ENCODE measurements around the gene ELAPOR1. TPM values are rescaled to one million over a fixed set of nuclear protein-coding genes. Genes with fewer than 3 reads are reported as not detected.

The ELAPOR1 gene
- total RNA-seq, 4 donors from 2014 or later: 0.40 to 14.8 (median 0.53) TPM

DNA sequence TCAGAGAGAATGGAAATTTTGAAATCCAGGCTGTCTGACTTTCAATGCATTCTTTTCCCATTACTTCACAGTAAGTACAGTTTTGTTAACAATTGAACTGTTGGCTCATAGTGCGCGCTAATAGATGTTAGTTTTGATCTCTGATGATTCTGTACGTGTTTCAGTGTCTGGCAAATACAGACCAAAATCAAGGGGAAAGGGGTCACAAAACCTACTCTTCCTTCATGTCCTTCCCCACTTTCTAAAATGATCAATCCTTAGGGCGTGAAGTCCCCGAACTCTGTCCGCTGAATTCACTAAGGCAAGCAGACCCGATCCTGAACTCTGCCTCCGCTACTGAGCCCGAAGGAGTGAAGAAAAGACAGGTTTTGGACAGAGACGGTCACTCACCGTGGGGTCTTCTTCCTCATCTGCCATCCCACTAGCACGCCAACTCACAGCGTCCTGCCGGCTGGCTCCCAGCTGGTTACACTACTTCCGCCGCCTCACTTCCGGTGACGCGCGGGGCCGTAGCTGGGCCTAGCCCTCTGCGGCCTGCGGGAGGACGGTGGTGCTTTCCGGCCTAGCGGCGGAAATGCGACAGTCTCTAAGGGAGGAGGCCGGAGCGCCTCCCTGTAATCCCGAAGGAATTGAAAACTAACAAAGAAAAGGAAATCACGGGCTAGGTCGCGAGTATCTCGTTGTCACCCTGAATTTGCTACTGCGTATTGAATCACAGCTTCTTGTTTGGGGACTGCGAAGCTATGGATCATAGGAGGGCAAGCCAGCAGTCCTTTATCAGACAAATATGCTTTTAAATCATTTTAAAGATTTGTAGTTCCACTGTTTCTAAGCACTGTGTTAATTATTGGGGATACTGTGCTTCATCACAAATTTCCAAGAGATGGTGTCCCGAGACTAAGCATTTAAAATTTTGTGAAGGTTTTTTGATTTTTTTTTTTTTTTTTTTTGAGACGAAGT lies 38.1 kb upstream of the ELAPOR1 start, which contains the start of gene TAF13:
TAF13 (minus strand) TSS at position 473 of the 960 bp plus-strand sequence; CDS start at position 417, 56 bp downstream.
- intact Hi-C loops (cut with DNase I): no loop called here
- peaks cover 0 to 28% (median 0%) of the 10 kb centered on the region in 3 donors for H3K36me3 ChIP-seq
- H3K9me3 ChIP-seq: no peaks in the 10 kb centered on the region
- peak within 1 kb of the TSS; percentile 86 to 95 (median 94) for H3K27ac ChIP-seq
- peak; percentile 75 for DNase-seq
- TF ChIP-seq, protein P1, sequence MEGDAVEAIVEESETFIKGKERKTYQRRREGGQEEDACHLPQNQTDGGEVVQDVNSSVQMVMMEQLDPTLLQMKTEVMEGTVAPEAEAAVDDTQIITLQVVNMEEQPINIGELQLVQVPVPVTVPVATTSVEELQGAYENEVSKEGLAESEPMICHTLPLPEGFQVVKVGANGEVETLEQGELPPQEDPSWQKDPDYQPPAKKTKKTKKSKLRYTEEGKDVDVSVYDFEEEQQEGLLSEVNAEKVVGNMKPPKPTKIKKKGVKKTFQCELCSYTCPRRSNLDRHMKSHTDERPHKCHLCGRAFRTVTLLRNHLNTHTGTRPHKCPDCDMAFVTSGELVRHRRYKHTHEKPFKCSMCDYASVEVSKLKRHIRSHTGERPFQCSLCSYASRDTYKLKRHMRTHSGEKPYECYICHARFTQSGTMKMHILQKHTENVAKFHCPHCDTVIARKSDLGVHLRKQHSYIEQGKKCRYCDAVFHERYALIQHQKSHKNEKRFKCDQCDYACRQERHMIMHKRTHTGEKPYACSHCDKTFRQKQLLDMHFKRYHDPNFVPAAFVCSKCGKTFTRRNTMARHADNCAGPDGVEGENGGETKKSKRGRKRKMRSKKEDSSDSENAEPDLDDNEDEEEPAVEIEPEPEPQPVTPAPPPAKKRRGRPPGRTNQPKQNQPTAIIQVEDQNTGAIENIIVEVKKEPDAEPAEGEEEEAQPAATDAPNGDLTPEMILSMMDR (IDR thresholded peaks at IDR 0.05): peak; percentile 15 to 62 (median 54)
- peak in 3 of 4 donors; percentile 88 to 95 (median 89) for TF ChIP-seq POLR2A (IDR thresholded peaks at IDR 0.05)
- peaks cover 3 to 30% (median 11%) of the 10 kb centered on the region in 3 donors for H3K4me1 ChIP-seq
- peak within 1 kb of the TSS; percentile 46 to 80 (median 76) for H3K4me3 ChIP-seq
- WGBS, 2 donors: 4 to 7% methylated on average over 27 to 33 of the region's 39 CpGs
- H3K27me3 ChIP-seq: no peaks in the 10 kb centered on the region

GRCh38 chr1:109078317-109078716 lies 35.6 kb upstream of the ELAPOR1 start:
- WGBS, 2 donors: 91% methylated on average over 1 of the region's 1 CpG; no CpG with 5 or more reads in 1 of the 2 donors
- no peak for TF ChIP-seq POLR2A (IDR thresholded peaks at IDR 0.05)
- TF ChIP-seq, protein P1 (IDR thresholded peaks at IDR 0.05): no peak
- intact Hi-C loops (cut with DNase I): no loop called here
- no peak overlapping the region for H3K4me3 ChIP-seq
- H3K4me1 ChIP-seq: peaks cover 3 to 25% (median 11%) of the 10 kb centered on the region in 3 donors
- H3K36me3 ChIP-seq: peaks cover 0 to 6% (median 0%) of the 10 kb centered on the region in 3 donors
- no peak for DNase-seq
- H3K27ac ChIP-seq: no peak overlapping the region
- no peaks in the 10 kb centered on the region for H3K27me3 ChIP-seq
- H3K9me3 ChIP-seq: no peaks in the 10 kb centered on the region

DNA sequence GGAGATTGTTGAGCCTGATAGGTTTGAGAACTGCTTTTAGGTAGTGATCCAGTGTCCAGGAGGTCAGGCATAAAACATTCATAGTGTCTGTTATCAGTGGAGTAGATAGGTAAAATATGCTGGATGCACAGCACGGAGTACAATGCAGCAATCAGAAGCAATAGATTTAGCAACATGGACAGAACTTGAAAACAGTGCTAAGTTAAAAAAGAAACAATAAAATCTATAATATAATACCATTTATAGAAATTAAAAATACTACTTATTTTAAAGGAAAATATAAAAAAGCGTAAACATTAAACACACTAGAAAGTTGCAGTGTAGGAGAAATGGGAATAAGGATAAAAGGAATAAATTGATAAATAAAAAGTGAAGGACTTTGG lies 34.7 kb upstream of the ELAPOR1 start:
- Histone ChIP-seq H3K4me1 (peaks cover 3 to 19% (median 11%) of the 10 kb centered on the region in 3 donors), H3K27ac (peak overlapping the region; percentile 20 to 78 (median 65)), H3K9me3 (no peaks in the 10 kb centered on the region), H3K36me3 (no peaks in the 10 kb centered on the region), H3K4me3 (no peak overlapping the region), H3K27me3 (no peaks in the 10 kb centered on the region)
- TF ChIP-seq, protein P1 (IDR thresholded peaks at IDR 0.05): no peak
- TF ChIP-seq POLR2A (IDR thresholded peaks at IDR 0.05): no peak
- intact Hi-C loops (cut with DNase I): no loop called here
- no peak for DNase-seq
- 95% methylated on average over 2 of the region's 2 CpGs for WGBS, 2 donors

DNA sequence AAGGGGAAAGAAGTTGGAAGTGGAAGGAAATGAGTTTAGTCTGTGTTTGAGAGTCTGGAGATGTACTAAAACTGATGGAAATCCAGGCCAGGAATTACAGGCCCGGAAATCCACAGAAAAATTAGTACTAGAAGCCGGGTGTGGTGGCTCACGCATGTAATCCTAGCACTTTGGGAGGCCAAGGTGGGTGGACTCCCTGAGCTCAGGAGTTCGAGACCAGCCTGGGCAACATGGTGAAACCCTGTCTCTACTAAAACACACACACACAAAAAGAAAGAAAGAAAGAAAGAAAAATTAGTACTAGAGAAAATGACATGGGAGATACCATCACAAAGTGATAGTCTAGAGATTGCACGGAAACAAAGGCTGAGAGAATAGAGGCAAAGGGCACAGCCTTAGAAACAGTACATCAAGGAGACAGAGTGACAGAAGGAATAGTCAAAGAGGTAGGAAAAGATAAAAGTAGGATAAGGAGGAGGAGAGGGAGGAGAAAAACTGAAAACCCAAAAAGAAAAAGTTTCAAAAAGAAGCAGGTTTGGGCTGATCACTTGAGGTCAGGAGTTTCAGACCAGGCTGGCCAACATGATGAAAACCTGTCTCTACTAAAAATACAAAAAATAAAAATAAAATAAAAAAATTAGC lies 33.4 kb upstream of the ELAPOR1 start:
- Histone ChIP-seq H3K4me1 (peaks cover 0 to 7% (median 5%) of the 10 kb centered on the region in 3 donors), H3K9me3 (no peaks in the 10 kb centered on the region), H3K36me3 (no peaks in the 10 kb centered on the region), H3K4me3 (no peak overlapping the region), H3K27me3 (no peaks in the 10 kb centered on the region), H3K27ac (peak overlapping the region; percentile 45 to 78 (median 53))
- TF ChIP-seq, protein P1 (IDR thresholded peaks at IDR 0.05): no peak
- no peak for TF ChIP-seq POLR2A (IDR thresholded peaks at IDR 0.05)
- 54 to 76% methylated on average over 5 of the region's 5 CpGs for WGBS, 2 donors
- intact Hi-C loops (cut with DNase I): no loop called here
- no peak for DNase-seq

Data from esophagus squamous epithelium (tissue), 5 donors.